Measurements from ENCODE around the gene INAFM2. TPM values are rescaled to one million over a fixed set of nuclear protein-coding genes. Genes with fewer than 3 reads are reported as not detected.

Gene INAFM2
- total RNA-seq, 2 experiments from 2014 or later = 6.7 to 7.4 TPM

GRCh38 chr15:40281057-40281800 lies 42.3 kb upstream of the INAFM2 start:
- ChIA-PET CTCF (interaction anchor here (0.9 to 9.9 kb wide), 9 partner anchors 9 to 235 kb away, joined by 3 to 500 read pairs (median 46); partner anchors contain the start of genes CCDC9B, INAFM2 and PLCB2), POLR2A (no interaction called here)
- Mint-ChIP-seq H3K4me1 (ENCODE audit: low read depth) (peaks cover 9% of the 10 kb centered on the region), H3K4me3 (peak overlapping the region; percentile 41), H3K9me3 (no peaks in the 10 kb centered on the region), H3K36me3 (no peaks in the 10 kb centered on the region), H3K27me3 (peaks cover 31% of the 10 kb centered on the region), H3K27ac (no peak overlapping the region)
- intact Hi-C loops (cut with micrococcal nuclease) = loop anchor here (5.0 kb wide), 2 partner anchors 41 to 141 kb away; partner anchors contain the start of gene INAFM2
- DNase-seq = no peak

- H3K27me3 Mint-ChIP-seq = peaks cover 31% of the 10 kb centered on the region
- peaks cover 9% of the 10 kb centered on the region for H3K4me1 Mint-ChIP-seq (ENCODE audit: low read depth)
- DNase-seq = no peak
- H3K27ac Mint-ChIP-seq = no peak overlapping the region
- no peak overlapping the region for H3K4me3 Mint-ChIP-seq
- no peaks in the 10 kb centered on the region for H3K9me3 Mint-ChIP-seq
- ChIA-PET POLR2A (no interaction called here), CTCF (interaction anchor here (1.4 to 6.9 kb wide), 3 partner anchors 9 to 57 kb away, joined by 4 to 248 read pairs (median 22); partner anchors contain the start of genes CCDC9B and PLCB2)
- no peaks in the 10 kb centered on the region for H3K36me3 Mint-ChIP-seq
- intact Hi-C loops (cut with micrococcal nuclease) = loop anchor here (5.0 kb wide), 2 partner anchors 41 to 141 kb away; partner anchors contain the start of gene INAFM2
Measured at GRCh38 chr15:40281801-40282146, 41.7 kb upstream of the INAFM2 start.

GRCh38 chr15:40282147-40282868 lies 41.2 kb upstream of the INAFM2 start:
- DNase-seq = peak; percentile 57
- intact Hi-C loops (cut with micrococcal nuclease) = loop anchor here (5.0 kb wide), 2 partner anchors 40 to 140 kb away; partner anchors contain the start of gene INAFM2
- no peaks in the 10 kb centered on the region for H3K36me3 Mint-ChIP-seq
- POLR2A ChIA-PET = no interaction called here
- no peak overlapping the region for H3K27ac Mint-ChIP-seq
- H3K4me3 Mint-ChIP-seq = peak overlapping the region; percentile 26
- H3K4me1 Mint-ChIP-seq (ENCODE audit: low read depth) = peaks cover 9% of the 10 kb centered on the region
- CTCF ChIA-PET = interaction anchor here (0.9 to 6.9 kb wide), 7 partner anchors 9 to 74 kb away, joined by 3 to 248 read pairs (median 9); partner anchors contain the start of genes CCDC9B, INAFM2, PAK6 and PLCB2
- H3K9me3 Mint-ChIP-seq = no peaks in the 10 kb centered on the region
- peaks cover 30% of the 10 kb centered on the region for H3K27me3 Mint-ChIP-seq

GRCh38 chr15:40282869-40283614 lies 40.5 kb upstream of the INAFM2 start, which contains the start of gene ANKRD63:
TSS of gene ANKRD63 (minus strand) at chr15:40283064. CDS start at chr15:40282586, 478 bp downstream.
- intact Hi-C loops (cut with micrococcal nuclease) = loop anchor here (5.0 kb wide), 2 partner anchors 39 to 139 kb away; partner anchors contain the start of gene INAFM2
- no peak within 1 kb of the TSS for H3K27ac Mint-ChIP-seq
- DNase-seq = peak; percentile 39
- peaks cover 26% of the 10 kb centered on the region for H3K27me3 Mint-ChIP-seq
- POLR2A ChIA-PET = interaction anchor here (1.0 kb wide), 1 partner anchor 25 kb away, joined by 3 read pairs; the partner anchor contains the start of gene PLCB2
- no peaks in the 10 kb centered on the region for H3K9me3 Mint-ChIP-seq
- CTCF ChIA-PET = interaction anchor here (0.6 to 3.5 kb wide), 7 partner anchors 25 to 73 kb away, joined by 3 to 22 read pairs (median 7); partner anchors contain the start of genes INAFM2, PAK6 and PLCB2
- H3K4me1 Mint-ChIP-seq (ENCODE audit: low read depth) = peaks cover 9% of the 10 kb centered on the region
- H3K36me3 Mint-ChIP-seq = no peaks in the 10 kb centered on the region
- peak within 1 kb of the TSS; percentile 26 for H3K4me3 Mint-ChIP-seq

GRCh38 chr15:40283615-40284300 lies 39.7 kb upstream of the INAFM2 start:
- H3K4me1 Mint-ChIP-seq (ENCODE audit: low read depth) = peaks cover 9% of the 10 kb centered on the region
- no peak overlapping the region for H3K27ac Mint-ChIP-seq
- no peaks in the 10 kb centered on the region for H3K9me3 Mint-ChIP-seq
- ChIA-PET POLR2A (interaction anchor here (1.0 kb wide), 1 partner anchor 24 kb away, joined by 3 read pairs; the partner anchor contains the start of gene PLCB2), CTCF (interaction anchor here (1.1 to 3.5 kb wide), 4 partner anchors 25 to 54 kb away, joined by 7 to 22 read pairs (median 10); partner anchors contain the start of genes INAFM2 and PLCB2)
- intact Hi-C loops (cut with micrococcal nuclease) = loop anchor here (5.0 kb wide), 2 partner anchors 39 to 139 kb away; partner anchors contain the start of gene INAFM2
- no peak overlapping the region for H3K4me3 Mint-ChIP-seq
- H3K27me3 Mint-ChIP-seq = peaks cover 19% of the 10 kb centered on the region
- no peak for DNase-seq
- no peaks in the 10 kb centered on the region for H3K36me3 Mint-ChIP-seq

- DNase-seq = no peak
- no peak overlapping the region for H3K27ac Mint-ChIP-seq
- ChIA-PET POLR2A (interaction anchor here (0.8 kb wide), 1 partner anchor 23 kb away, joined by 3 read pairs; the partner anchor contains the start of gene PLCB2), CTCF (interaction anchor here (0.9 to 2.5 kb wide), 4 partner anchors 9 to 52 kb away, joined by 3 to 11 read pairs (median 8); no protein-coding TSS in a partner anchor)
- H3K36me3 Mint-ChIP-seq = no peaks in the 10 kb centered on the region
- H3K27me3 Mint-ChIP-seq = peaks cover 11% of the 10 kb centered on the region
- H3K4me3 Mint-ChIP-seq = no peak overlapping the region
- intact Hi-C loops (cut with micrococcal nuclease) = no loop called here
- H3K9me3 Mint-ChIP-seq = no peaks in the 10 kb centered on the region
- peaks cover 5% of the 10 kb centered on the region for H3K4me1 Mint-ChIP-seq (ENCODE audit: low read depth)
Measured at GRCh38 chr15:40285151-40285550, 38.3 kb upstream of the INAFM2 start.

GRCh38 chr15:40285554-40286011 lies 37.9 kb upstream of the INAFM2 start:
- Mint-ChIP-seq H3K27me3 (peaks cover 7% of the 10 kb centered on the region), H3K9me3 (no peaks in the 10 kb centered on the region), H3K27ac (no peak overlapping the region), H3K4me3 (no peak overlapping the region), H3K36me3 (no peaks in the 10 kb centered on the region), H3K4me1 (ENCODE audit: low read depth) (peaks cover 5% of the 10 kb centered on the region)
- ChIA-PET CTCF (interaction anchor here (0.9 to 2.5 kb wide), 4 partner anchors 10 to 51 kb away, joined by 3 to 11 read pairs (median 8); no protein-coding TSS in a partner anchor), POLR2A (interaction anchor here (0.8 kb wide), 1 partner anchor 23 kb away, joined by 3 read pairs; the partner anchor contains the start of gene PLCB2)
- intact Hi-C loops (cut with micrococcal nuclease) = no loop called here
- no peak for DNase-seq

GRCh38 chr15:40286061-40286532 lies 37.4 kb upstream of the INAFM2 start:
- ChIA-PET POLR2A (no interaction called here), CTCF (interaction anchor here (2.5 kb wide), 1 partner anchor 11 kb away, joined by 11 read pairs; no protein-coding TSS in a partner anchor)
- Mint-ChIP-seq H3K27me3 (peaks cover 2% of the 10 kb centered on the region), H3K27ac (no peak overlapping the region), H3K9me3 (no peaks in the 10 kb centered on the region), H3K36me3 (no peaks in the 10 kb centered on the region), H3K4me3 (no peak overlapping the region), H3K4me1 (ENCODE audit: low read depth) (peaks cover 3% of the 10 kb centered on the region)
- DNase-seq = no peak
- intact Hi-C loops (cut with micrococcal nuclease) = no loop called here

GRCh38 chr15:40286794-40287193 lies 36.7 kb upstream of the INAFM2 start:
- H3K4me1 Mint-ChIP-seq (ENCODE audit: low read depth) = peaks cover 2% of the 10 kb centered on the region
- H3K4me3 Mint-ChIP-seq = no peak overlapping the region
- H3K27ac Mint-ChIP-seq = no peak overlapping the region
- ChIA-PET CTCF (interaction anchor here (2.5 to 7.3 kb wide), 2 partner anchors 8 to 12 kb away, joined by 11 to 46 read pairs; no protein-coding TSS in a partner anchor), POLR2A (no interaction called here)
- H3K9me3 Mint-ChIP-seq = no peaks in the 10 kb centered on the region
- intact Hi-C loops (cut with micrococcal nuclease) = no loop called here
- H3K27me3 Mint-ChIP-seq = no peaks in the 10 kb centered on the region
- H3K36me3 Mint-ChIP-seq = no peaks in the 10 kb centered on the region
- DNase-seq = no peak

- POLR2A ChIA-PET = interaction anchor here (0.9 to 1.5 kb wide), 2 partner anchors 12 to 20 kb away, joined by 3 to 5 read pairs; partner anchors contain the start of gene PLCB2
- H3K27ac Mint-ChIP-seq = no peak overlapping the region
- no peaks in the 10 kb centered on the region for H3K9me3 Mint-ChIP-seq
- CTCF ChIA-PET = interaction anchor here (0.8 to 7.3 kb wide), 3 partner anchors 8 to 22 kb away, joined by 4 to 46 read pairs (median 12); partner anchors contain the start of gene PLCB2
- no peak for DNase-seq
- intact Hi-C loops (cut with micrococcal nuclease) = no loop called here
- H3K4me3 Mint-ChIP-seq = no peak overlapping the region
- no peaks in the 10 kb centered on the region for H3K36me3 Mint-ChIP-seq
- H3K4me1 Mint-ChIP-seq (ENCODE audit: low read depth) = peaks cover 2% of the 10 kb centered on the region
- no peaks in the 10 kb centered on the region for H3K27me3 Mint-ChIP-seq
Measured at GRCh38 chr15:40287505-40287904, 36.0 kb upstream of the INAFM2 start.

Measured in activated CD4-positive, alpha-beta memory T cell treated with anti-CD3 and anti-CD28 coated beads for 36 hours (primary cell).